B cell (primary cell): Measurements from ENCODE around the gene ART4. TPM values are rescaled to one million over a fixed set of nuclear protein-coding genes. Genes with fewer than 3 reads are reported as not detected.

Source experiments
- ATAC-seq: fragments of 200-7000 bp; cut with Tn5 transposase; one replicate; pipeline ENCODE4 v1.10.0; 2021; ENCODE audit warnings: low read depth, mild to moderate bottlenecking, moderate number of reproducible peaks, moderate library complexity
- CTCF ChIA-PET: fragments of 350-600 bp; sonication (Branson Sonifier 250); formaldehyde crosslinking; loops from one replicate; lab custom pipeline; 2021; ENCODE audit warnings: antibody characterized with exemption, inconsistent platforms; lab: Charles Lee
- POLR2A ChIA-PET: fragments of 350-600 bp; sonication (Branson Sonifier 250); formaldehyde crosslinking; loops from one replicate; lab custom pipeline; 2021; ENCODE audit warnings: antibody characterized with exemption; lab: Charles Lee
- DNase-seq: peaks from one replicate; pipeline ENCODE4 v3.0.0; 2013
- H2AFZ ChIP-seq: 2 replicates; pipeline ENCODE4 v1.6.1; 2012; ENCODE audit warnings: mild to moderate bottlenecking, low read depth, low read length; ENCODE audit not compliant: insufficient read depth, poor library complexity, severe bottlenecking
- H3K27ac ChIP-seq, 2 donors: 1 replicate in 1 of 2; 2 replicates in 1 of 2; pipeline ENCODE4 v1.5.1; 2012 to 2013; ENCODE audit warnings: low read length in 2 of 2, mild to moderate bottlenecking in 2 of 2, moderate library complexity in 1 of 2
- H3K27me3 ChIP-seq, 4 experiments: fragments of 200-600 bp in 1 of 4; sonication (generic) in 1 of 4; replicated peaks in 1 of 4; 1 replicate in 2 of 4; 2 replicates in 2 of 4; pipeline versions ENCODE4 v1.6.1 to v1.7.0; 2013 to 2016; ENCODE audit warnings: low read length in 3 of 4, mild to moderate bottlenecking in 2 of 4, mixed read lengths in 1 of 4, moderate library complexity in 1 of 4; ENCODE audit not compliant: insufficient read depth in 4 of 4, control insufficient read depth in 3 of 4; ENCODE audit errors: control extremely low read depth in 1 of 4
- H3K36me3 ChIP-seq, 2 experiments: replicated peaks in 1 of 2; 1 replicate in 1 of 2; 2 replicates in 1 of 2; pipeline versions ENCODE4 v1.6.1 to v1.7.1; 2013; ENCODE audit warnings: low read length in 1 of 2; ENCODE audit not compliant: insufficient read depth in 2 of 2, control insufficient read depth in 1 of 2; ENCODE audit errors: control extremely low read depth in 1 of 2, extremely low read depth in 1 of 2
- H3K4me1 ChIP-seq, 2 donors: fragments of 200-600 bp in 1 of 2; sonication (generic) in 1 of 2; 1 replicate in 1 of 2; 2 replicates in 1 of 2; pipeline versions ENCODE4 v1.5.1 to v1.6.1; 2013 to 2017; ENCODE audit warnings: low read length in 2 of 2; ENCODE audit not compliant: control insufficient read depth in 2 of 2, insufficient read depth in 2 of 2
- H3K4me2 ChIP-seq: replicated peaks from 2 replicates; pipeline ENCODE3; 2012; ENCODE audit warnings: mild to moderate bottlenecking, low read depth, low read length; ENCODE audit not compliant: poor library complexity, severe bottlenecking
- H3K4me3 ChIP-seq, 5 experiments: fragments of 200-600 bp in 1 of 5; sonication (generic) in 1 of 5; 1 replicate in 3 of 5; 2 replicates in 2 of 5; pipeline versions ENCODE4 v1.5.1 to v1.7.0; 2011 to 2016; ENCODE audit warnings: low read length in 4 of 5, mild to moderate bottlenecking in 4 of 5, low read depth in 2 of 5, control low read depth in 1 of 5, moderate library complexity in 1 of 5; ENCODE audit not compliant: insufficient read depth in 1 of 5; ENCODE audit errors: control extremely low read depth in 1 of 5, extremely low read depth in 1 of 5
- H3K79me2 ChIP-seq: fragments of 200-600 bp; sonication (generic); one replicate; pipeline ENCODE4 v1.6.0; 2016; ENCODE audit warnings: low read length; ENCODE audit not compliant: control insufficient read depth, insufficient read depth
- H3K9ac ChIP-seq: fragments of 200-600 bp; sonication (generic); 2 replicates; pipeline ENCODE4 v1.6.1; 2017; ENCODE audit warnings: mild to moderate bottlenecking, low read length, moderate library complexity
- H3K9me3 ChIP-seq, 3 donors: one replicate each; pipeline versions ENCODE4 v1.6.1 to v1.7.1; 2013; ENCODE audit warnings: low read length in 2 of 3; ENCODE audit not compliant: control insufficient read depth in 2 of 3, insufficient read depth in 1 of 3; ENCODE audit errors: control extremely low read depth in 1 of 3
- H4K20me1 ChIP-seq: 2 replicates; pipeline ENCODE4 v1.6.0; 2012; ENCODE audit warnings: mild to moderate bottlenecking, low read length; ENCODE audit not compliant: insufficient read depth, control insufficient read depth, poor library complexity, severe bottlenecking
- H3K27ac Mint-ChIP-seq: one replicate; pipeline ENCODE4 v1.8.0; 2021; ENCODE audit warnings: mixed read lengths
- H3K27me3 Mint-ChIP-seq: one replicate; pipeline ENCODE4 v1.8.0; 2021; ENCODE audit warnings: mixed read lengths
- H3K4me1 Mint-ChIP-seq: one replicate; pipeline ENCODE4 v1.8.0; 2021; ENCODE audit warnings: mixed read lengths
- H3K4me3 Mint-ChIP-seq: one replicate; pipeline ENCODE4 v1.8.0; 2021; ENCODE audit warnings: mixed read lengths
- H3K9me3 Mint-ChIP-seq: one replicate; pipeline ENCODE4 v1.8.0; 2022; ENCODE audit warnings: mixed read lengths; ENCODE audit not compliant: insufficient read depth
- EZH2 ChIP-seq: IDR thresholded peaks from 2 replicates; pipeline ENCODE4 v1.6.1; 2012; ENCODE audit warnings: borderline replicate concordance, low read depth, mild to moderate bottlenecking, moderate library complexity, low read length; ENCODE audit not compliant: insufficient read depth, poor library complexity, severe bottlenecking
- WGBS: methylation state at CpG from one replicate; pipeline ENCODE4 v1.1.5; 2013; ENCODE audit warnings: missing lambda C conversion rate; ENCODE audit not compliant: insufficient coverage; 5-methylcytosine and 5-hydroxymethylcytosine counted together
- intact Hi-C: fragments of 100-400 bp; cut with micrococcal nuclease; formaldehyde crosslinking; loops from one replicate; pipeline ENCODE4 v1.10.0; 2022
- polyA plus RNA-seq: library from polyadenylated mRNA; depleted of rRNA; stranded (reverse); fragments of >200 nt; gene quantifications from 2 replicates; pipeline ENCODE4 v1.2.3, GENCODE V29; 2012
- total RNA-seq, 2 donors: library from RNA; stranded (reverse); fragments of 120-200 nt in 1 of 2; gene quantifications; 1 replicate in 1 of 2; 2 replicates in 1 of 2; pipeline versions ENCODE4 v1.2.3 to v1.2.4, GENCODE V29; 2013 to 2022
- TF ChIP-seq, protein P1 (sequence below): fragments of 200-600 bp; IDR thresholded peaks from one replicate; pipeline ENCODE4 v1.8.0; 2022; ENCODE audit warnings: antibody characterized with exemption, mild to moderate bottlenecking

Gene ART4
- total and polyA plus RNA-seq, 2 donors (not counting 1 experiment from before 2014, with no cell fraction given) = not detected

DNA sequence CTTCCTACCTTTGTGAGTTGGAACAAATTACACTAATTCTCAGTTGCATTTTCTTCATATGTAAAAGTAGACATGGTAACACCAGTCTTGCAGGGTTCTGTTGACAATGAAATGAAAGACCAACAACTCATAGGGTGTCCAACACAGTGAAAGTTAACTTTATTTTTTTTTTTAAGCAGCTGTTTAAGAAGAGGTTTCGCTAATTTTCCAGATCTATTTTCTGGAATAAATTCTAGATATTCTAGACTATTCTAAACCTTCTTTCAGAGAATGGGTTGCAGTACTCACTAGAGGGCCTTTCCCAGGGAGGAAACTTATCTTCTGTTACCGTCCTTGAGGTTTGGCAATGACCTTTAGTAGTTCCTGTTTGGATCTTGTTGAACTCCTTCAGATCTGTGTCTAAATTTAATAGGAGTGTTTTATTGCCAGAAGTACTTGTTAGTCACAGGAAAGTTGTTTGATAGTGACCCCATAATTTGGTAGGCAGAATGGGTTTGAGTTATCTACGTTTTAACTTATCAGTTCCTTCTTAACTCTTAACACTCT is 2.8 kb upstream of the ART4 start:
- no peak for ATAC-seq

DNA sequence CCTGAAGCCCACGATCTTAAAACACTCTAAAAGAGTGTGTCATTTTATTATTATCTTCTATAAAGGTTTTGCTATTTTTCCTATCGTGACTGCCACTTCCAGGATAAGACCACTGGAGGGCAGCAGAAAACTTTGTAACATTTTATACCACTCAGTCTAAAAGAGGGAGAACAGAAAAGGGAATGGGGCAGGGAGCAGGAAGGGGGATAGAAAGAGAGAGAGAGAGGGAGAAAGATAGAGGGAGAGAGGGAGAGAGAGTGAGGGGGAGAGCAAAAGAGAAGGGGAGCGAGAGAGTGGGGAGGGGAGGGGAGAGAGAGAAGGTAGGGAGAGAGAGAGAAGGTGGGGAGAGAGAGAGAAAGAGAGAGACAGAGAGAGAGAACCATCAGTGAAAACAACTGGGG is 2.0 kb upstream of the ART4 start:
- DNase-seq = peak; percentile 72
- Histone ChIP-seq H3K27me3 (no peaks in the 10 kb centered on the region), H4K20me1 (no peaks in the 10 kb centered on the region), H3K27ac (no peak overlapping the region), H3K4me3 (no peak overlapping the region), H3K4me2 (peak overlapping the region; percentile 45), H3K9me3 (no peaks in the 10 kb centered on the region), H3K4me1 (peaks cover 0 to 4% of the 10 kb centered on the region in 2 donors), H3K79me2 (no peaks in the 10 kb centered on the region), H2AFZ (peak overlapping the region; percentile 72), H3K36me3 (no peaks in the 10 kb centered on the region), H3K9ac (no peak overlapping the region)
- WGBS = 38% methylated on average over 1 of the region's 3 CpGs
- no peaks in the 10 kb centered on the region for H3K9me3 Mint-ChIP-seq
- intact Hi-C loops = loop anchor here (1.0 to 5.0 kb wide), 7 partner anchors 37 to 607 kb away; partner anchors contain the start of gene RERG
- no peaks in the 10 kb centered on the region for H3K27me3 Mint-ChIP-seq
- POLR2A ChIA-PET = no interaction called here
- peak; percentile 81 for ATAC-seq
- CTCF ChIA-PET = interaction anchor here (0.6 to 7.2 kb wide), 22 partner anchors 10 to 607 kb away, joined by 3 to 192 read pairs (median 4); partner anchors contain the start of genes ERP27, RERG and WBP11
- no peak overlapping the region for H3K27ac Mint-ChIP-seq
- no peak overlapping the region for H3K4me3 Mint-ChIP-seq
- no peak for TF ChIP-seq EZH2
- TF ChIP-seq, protein P1, sequence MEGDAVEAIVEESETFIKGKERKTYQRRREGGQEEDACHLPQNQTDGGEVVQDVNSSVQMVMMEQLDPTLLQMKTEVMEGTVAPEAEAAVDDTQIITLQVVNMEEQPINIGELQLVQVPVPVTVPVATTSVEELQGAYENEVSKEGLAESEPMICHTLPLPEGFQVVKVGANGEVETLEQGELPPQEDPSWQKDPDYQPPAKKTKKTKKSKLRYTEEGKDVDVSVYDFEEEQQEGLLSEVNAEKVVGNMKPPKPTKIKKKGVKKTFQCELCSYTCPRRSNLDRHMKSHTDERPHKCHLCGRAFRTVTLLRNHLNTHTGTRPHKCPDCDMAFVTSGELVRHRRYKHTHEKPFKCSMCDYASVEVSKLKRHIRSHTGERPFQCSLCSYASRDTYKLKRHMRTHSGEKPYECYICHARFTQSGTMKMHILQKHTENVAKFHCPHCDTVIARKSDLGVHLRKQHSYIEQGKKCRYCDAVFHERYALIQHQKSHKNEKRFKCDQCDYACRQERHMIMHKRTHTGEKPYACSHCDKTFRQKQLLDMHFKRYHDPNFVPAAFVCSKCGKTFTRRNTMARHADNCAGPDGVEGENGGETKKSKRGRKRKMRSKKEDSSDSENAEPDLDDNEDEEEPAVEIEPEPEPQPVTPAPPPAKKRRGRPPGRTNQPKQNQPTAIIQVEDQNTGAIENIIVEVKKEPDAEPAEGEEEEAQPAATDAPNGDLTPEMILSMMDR = peak; percentile 77
- H3K4me1 Mint-ChIP-seq = peaks cover 9% of the 10 kb centered on the region

More for the DNA sequence above, 2.8 kb upstream of the ART4 start:
- Mint-ChIP-seq H3K27ac (no peak overlapping the region), H3K27me3 (no peaks in the 10 kb centered on the region), H3K4me1 (peaks cover 9% of the 10 kb centered on the region), H3K4me3 (no peak overlapping the region), H3K9me3 (no peaks in the 10 kb centered on the region)
- no peaks in the 10 kb centered on the region for H4K20me1 ChIP-seq
- H3K9me3 ChIP-seq = no peaks in the 10 kb centered on the region
- no peak for DNase-seq
- H3K9ac ChIP-seq = no peak overlapping the region
- H3K4me1 ChIP-seq = peaks cover 0 to 4% of the 10 kb centered on the region in 2 donors
- no peaks in the 10 kb centered on the region for H3K36me3 ChIP-seq
- H3K27ac ChIP-seq = no peak overlapping the region
- TF ChIP-seq, protein P1 = no peak
- TF ChIP-seq EZH2 = no peak
- CTCF ChIA-PET = interaction anchor here (0.6 to 7.2 kb wide), 27 partner anchors 9 to 717 kb away, joined by 3 to 192 read pairs (median 4); partner anchors contain the start of genes ERP27, RERG and WBP11
- no peak overlapping the region for H3K4me3 ChIP-seq
- no peaks in the 10 kb centered on the region for H3K79me2 ChIP-seq
- H3K4me2 ChIP-seq = no peak overlapping the region
- H2AFZ ChIP-seq = no peak overlapping the region
- 20% methylated on average over 1 of the region's 3 CpGs for WGBS
- H3K27me3 ChIP-seq = no peaks in the 10 kb centered on the region
- POLR2A ChIA-PET = no interaction called here
- intact Hi-C loops = loop anchor here (5.0 kb wide), 3 partner anchors 36 to 124 kb away; no protein-coding TSS in a partner anchor
